Aorta (tissue), 5 donors: ENCODE results near the gene ZNF670. TPM values are rescaled to one million over a fixed set of nuclear protein-coding genes. Genes with fewer than 3 reads are reported as not detected.
"Not testable (repeated sequence)": the region's sequence is repeated elsewhere in the genome, so short reads cannot be mapped to it uniquely, and the experiment has no call there.

Source experiments
- ATAC-seq: fragments of 200-7000 bp; cut with Tn5 transposase; one replicate; pipeline ENCODE4 v1.9.1; 2022; ENCODE audit warnings: moderate library complexity; ENCODE audit not compliant: low FRiP score
- DNase-seq, 2 donors: peaks; one replicate each; pipeline ENCODE4 v3.0.0-alpha.2; 2020
- H3K27ac ChIP-seq, 2 donors: one replicate each; pipeline ENCODE4 v1.5.1; 2013; ENCODE audit warnings: low read length in 2 of 2, mild to moderate bottlenecking in 2 of 2, moderate library complexity in 2 of 2, control low read depth in 1 of 2, inconsistent platforms in 1 of 2, low read depth in 1 of 2
- H3K27me3 ChIP-seq, 2 donors: one replicate each; pipeline ENCODE4 v1.6.1; 2013; ENCODE audit warnings: control low read depth in 1 of 2, low read length in 1 of 2, mild to moderate bottlenecking in 1 of 2, moderate library complexity in 1 of 2; ENCODE audit not compliant: insufficient read depth in 2 of 2, control insufficient read depth in 1 of 2
- H3K36me3 ChIP-seq, 2 donors: one replicate each; pipeline ENCODE4 v1.6.1; 2013; ENCODE audit warnings: control low read depth in 1 of 2, low read length in 1 of 2, mild to moderate bottlenecking in 1 of 2; ENCODE audit not compliant: insufficient read depth in 2 of 2, control insufficient read depth in 1 of 2
- H3K4me1 ChIP-seq, 2 donors: one replicate each; pipeline ENCODE4 v1.6.1; 2013; ENCODE audit warnings: low read length in 2 of 2, control low read depth in 1 of 2, mild to moderate bottlenecking in 1 of 2, moderate library complexity in 1 of 2; ENCODE audit not compliant: insufficient read depth in 2 of 2, control insufficient read depth in 1 of 2
- H3K4me3 ChIP-seq, 2 donors: one replicate each; pipeline ENCODE4 v1.5.1; 2013; ENCODE audit warnings: low read length in 2 of 2, control low read depth in 1 of 2, mild to moderate bottlenecking in 1 of 2
- H3K9me3 ChIP-seq: one replicate; pipeline ENCODE4 v1.6.1; 2013; ENCODE audit warnings: mild to moderate bottlenecking, low read length; ENCODE audit not compliant: control insufficient read depth
- WGBS, 2 donors: extraction: QIAGEN DNeasy Blood & Tissue Kit; methylation state at CpG; one replicate each; pipeline ENCODE4 v1.1.7; 2013; 5-methylcytosine and 5-hydroxymethylcytosine counted together
- intact Hi-C, 2 donors: fragments of 100-400 bp; cut with DNase I; formaldehyde crosslinking; loops; one replicate each; pipeline versions ENCODE4 v1.14.2 to v1.15.0; 2022
- polyA plus RNA-seq, 2 donors: library from polyadenylated mRNA; stranded (reverse); fragments of 200-250 nt; gene quantifications; one replicate each; pipeline ENCODE4 v1.2.3, GENCODE V29; 2013
- total RNA-seq, 2 donors: library from RNA; stranded (reverse); fragmentation: NEBNext Ultra II Directional; extraction: Animal tissue kit (Norgen Biotek cat#: 25700); gene quantifications; one replicate each; pipeline ENCODE4 v1.2.1, GENCODE V29; 2021
- donor health status: healthy with polysubstance abuse.
- donor health status: Bipolar disorder and iron deficiency.
- donor health status: DM: no; HTN: no; CAD: no.
- donor health status: DM: no; HTN: no; CAD: no.
- donor health status: DM: yes; HTN: yes; CAD: no.

The ZNF670 gene
- total and polyA plus RNA-seq, 4 donors = 0.88 to 4.1 (median 1.9) TPM

DNA sequence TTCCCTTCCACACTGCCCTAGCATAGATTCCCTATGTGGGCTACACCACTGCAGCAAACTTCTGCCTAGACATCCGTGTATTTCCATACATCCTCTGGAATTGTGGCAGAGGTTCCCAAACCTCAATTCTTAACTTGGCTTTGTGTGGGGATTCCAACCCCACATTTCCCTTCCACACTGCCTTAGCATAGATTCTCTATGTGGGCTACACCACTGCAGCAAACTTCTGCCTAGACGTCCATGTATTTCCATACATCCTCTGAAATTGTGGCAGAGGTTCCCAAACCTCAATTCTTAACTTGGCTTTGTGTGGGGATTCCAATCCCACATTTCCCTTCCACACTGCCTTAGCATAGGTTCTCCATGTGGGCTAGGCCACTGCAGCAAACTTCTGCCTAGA is 31.4 kb downstream of the ZNF670 start:
- ATAC-seq (no peak), DNase-seq (no peak)
- no peaks in the 10 kb centered on the region for H3K4me1 ChIP-seq
- H3K4me3 ChIP-seq = no peak overlapping the region
- peaks cover 26% of the 10 kb centered on the region for H3K9me3 ChIP-seq
- peaks cover 0 to 4% of the 10 kb centered on the region in 2 donors for H3K36me3 ChIP-seq
- WGBS, 2 donors = 94 to 98% methylated on average over 2 of the region's 2 CpGs
- no peak overlapping the region for H3K27ac ChIP-seq
- intact Hi-C loops = no loop called here
- H3K27me3 ChIP-seq = no peaks in the 10 kb centered on the region

DNA sequence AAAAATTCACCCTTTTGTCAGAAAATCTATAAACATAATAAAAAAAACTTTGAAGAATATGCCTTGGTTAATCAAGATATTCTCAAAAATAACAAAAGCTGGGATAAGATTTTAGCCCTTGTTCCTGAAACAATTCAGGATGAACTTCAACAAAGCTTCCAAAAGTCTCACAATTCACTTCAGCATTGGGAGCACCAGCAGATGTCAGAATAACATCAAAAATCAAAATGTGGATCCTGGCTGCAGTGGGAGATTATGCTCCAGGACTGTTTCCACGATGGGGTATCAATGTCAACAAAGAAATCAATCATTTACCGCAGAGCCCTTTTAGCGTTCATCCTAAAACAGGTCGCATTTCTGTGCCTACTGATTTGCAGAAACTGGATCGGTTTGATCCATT is 35.2 kb downstream of the ZNF670 start:
- intact Hi-C loops = no loop called here
- Histone ChIP-seq H3K9me3 (peaks cover 21% of the 10 kb centered on the region), H3K27me3 (no peaks in the 10 kb centered on the region), H3K36me3 (peaks cover 0 to 4% of the 10 kb centered on the region in 2 donors), H3K27ac (no peak overlapping the region), H3K4me1 (no peaks in the 10 kb centered on the region), H3K4me3 (no peak overlapping the region)
- 91 to 92% methylated on average over 5 of the region's 5 CpGs for WGBS, 2 donors
- DNase-seq (no peak), ATAC-seq (no peak)

DNA sequence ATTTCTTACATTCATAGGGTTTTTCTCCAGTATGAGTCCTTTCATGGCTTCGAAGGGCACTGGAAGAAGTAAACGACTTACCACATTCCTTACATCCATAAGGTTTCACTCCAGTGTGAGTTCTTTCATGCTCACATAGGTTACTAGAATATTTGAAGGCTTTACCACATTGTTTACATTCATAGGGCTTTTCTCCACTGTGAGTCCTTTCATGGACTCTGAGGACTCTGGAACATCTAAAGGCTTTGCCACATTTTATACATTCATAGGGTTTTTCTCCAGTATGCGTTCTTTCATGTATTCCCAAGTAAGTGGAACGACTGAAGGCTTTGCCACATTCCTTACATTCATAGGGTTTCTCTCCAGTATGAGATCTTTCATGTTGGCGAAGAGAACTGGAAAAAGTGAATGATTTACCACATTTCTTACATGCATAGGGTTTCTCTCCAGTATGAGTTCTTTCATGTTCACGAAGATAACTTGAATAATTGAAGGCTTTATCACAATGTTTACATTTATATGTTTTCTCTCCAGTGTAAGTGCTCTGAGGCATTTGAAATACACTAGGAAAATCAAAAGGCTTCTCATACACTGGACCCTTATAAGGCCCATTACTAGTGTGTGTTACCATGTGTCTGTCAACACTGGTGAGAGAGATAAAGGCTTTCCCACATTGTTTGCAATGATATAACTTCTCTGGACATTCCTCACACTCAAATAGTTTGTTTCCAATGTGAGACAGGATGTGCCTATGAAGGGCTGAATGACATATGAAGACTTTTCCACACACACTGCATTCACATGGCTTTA is 40.9 kb downstream of the ZNF670 start:
- ATAC-seq (no peak), DNase-seq (no peak)
- Histone ChIP-seq H3K9me3 (peaks cover 12% of the 10 kb centered on the region), H3K4me3 (no peak overlapping the region), H3K27ac (no peak overlapping the region), H3K36me3 (peaks cover 6 to 10% of the 10 kb centered on the region in 2 donors), H3K4me1 (no peaks in the 10 kb centered on the region), H3K27me3 (no peaks in the 10 kb centered on the region)
- 93% methylated on average over 6 of the region's 6 CpGs for WGBS, 2 donors
- intact Hi-C loops = no loop called here

- ATAC-seq, H3K36me3 ChIP-seq, H3K4me3 ChIP-seq, DNase-seq, H3K27me3 ChIP-seq, intact Hi-C loops, H3K27ac ChIP-seq, H3K4me1 ChIP-seq: not testable (repeated sequence)
- H3K9me3 ChIP-seq = peaks cover 14% of the 10 kb centered on the region
- WGBS, 2 donors = 92 to 99% methylated on average over 9 to 29 of the region's 30 CpGs
These were observed 46.3 kb downstream of the ZNF670 start for GRCh38 chr1:247032306-247032705.

Other genes starting within 250 kb of the ZNF670 start
- 10 to 100 TPM; 31.5 to 32.4 TPM for gene AHCTF1, start 146.9 kb downstream of the ZNF670 start, total RNA-seq
- gene AHCTF1, start 146.9 kb downstream of the ZNF670 start, polyA plus RNA-seq = 10 to 100 TPM in 1 of 2 donors, 1 to 10 TPM in 1; 7.5 to 13.7 TPM
- gene ZNF695, start 70.8 kb downstream of the ZNF670 start, total RNA-seq = not detected
- gene ZNF695, start 70.8 kb downstream of the ZNF670 start, polyA plus RNA-seq = not detected
- 1 to 10 TPM; 6.0 to 8.4 TPM for gene ZNF669, start 25.5 kb upstream of the ZNF670 start, total RNA-seq
- 1 to 10 TPM; 2.4 to 2.5 TPM for gene ZNF669, start 25.5 kb upstream of the ZNF670 start, polyA plus RNA-seq
- 10 to 100 TPM; 22.9 to 39.7 TPM for gene ZNF124, start 93.2 kb upstream of the ZNF670 start, total RNA-seq
- 1 to 10 TPM in 1 of 2 donors, under 1 TPM in 1; 0.77 to 5.0 TPM for gene ZNF124, start 93.2 kb upstream of the ZNF670 start, polyA plus RNA-seq
- not detected for gene VN1R5, start 177.3 kb upstream of the ZNF670 start, total RNA-seq
- gene VN1R5, start 177.3 kb upstream of the ZNF670 start, polyA plus RNA-seq = not detected